ENCODE data around the gene PTPRK. TPM values are rescaled to one million over a fixed set of nuclear protein-coding genes. Genes with fewer than 3 reads are reported as not detected.

PTPRK gene
- polyA plus RNA-seq, 3 donors, result 0.01 TPM; not detected in 2

DNA sequence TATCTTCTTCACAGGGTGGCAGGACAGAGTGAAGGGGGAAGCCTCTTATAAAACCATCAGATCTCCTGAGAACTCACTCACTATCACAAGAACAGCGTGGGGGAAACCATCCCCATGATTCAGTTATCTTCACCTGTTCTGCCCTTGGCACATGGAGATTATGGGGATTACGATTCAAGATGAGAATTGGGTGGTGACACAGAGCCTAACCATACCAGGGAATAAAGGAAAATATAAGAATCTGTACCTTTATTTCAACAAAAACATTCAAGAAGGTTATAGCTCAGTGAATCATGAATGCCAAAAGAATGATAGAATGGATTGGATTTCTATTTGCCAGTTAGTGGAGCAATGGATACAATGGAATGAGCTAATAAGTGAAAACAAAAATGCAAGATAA is 214.4 kb downstream of the PTPRK start:
- H3K36me3 Mint-ChIP-seq, result no peaks in the 10 kb centered on the region
- Histone ChIP-seq H3K4me1 (ENCODE audit: control insufficient read depth in 1 of 2, insufficient read depth in 2 of 2, low read length in 2 of 2) (peaks cover 3 to 4% of the 10 kb centered on the region in 2 donors), H3K9ac (ENCODE audit: insufficient read depth, low read length, poor library complexity, severe bottlenecking) (no peak overlapping the region), H3K9me3 (replicated peaks in 1 of 2; ENCODE audit: control insufficient read depth in 1 of 2, insufficient read depth in 1 of 2, low read length in 2 of 2) (peaks cover 0 to 4% of the 10 kb centered on the region in 2 donors), H3K79me2 (ENCODE audit: insufficient read depth, low read length) (no peaks in the 10 kb centered on the region), H3K4me2 (replicated peaks; ENCODE audit: extremely low read depth, low read length, poor library complexity, severe bottlenecking) (no peak overlapping the region), H3K4me3 (replicated peaks in 1 of 3; ENCODE audit: low read depth in 2 of 3, low read length in 3 of 3) (no peak overlapping the region), H3K27ac (ENCODE audit: low read depth in 1 of 2, low read length in 2 of 2) (no peak overlapping the region), H2AFZ (ENCODE audit: insufficient read depth, low read depth, low read length, poor library complexity, severe bottlenecking) (no peak overlapping the region), H3K27me3 (ENCODE audit: control insufficient read depth in 2 of 2, insufficient read depth in 2 of 2, low read length in 2 of 2) (no peaks in the 10 kb centered on the region), H4K20me1 (ENCODE audit: insufficient read depth, low read length) (no peaks in the 10 kb centered on the region), H3K36me3 (replicated peaks in 1 of 2; ENCODE audit: control insufficient read depth in 1 of 2, insufficient read depth in 2 of 2, low read length in 2 of 2) (no peaks in the 10 kb centered on the region)
- no peaks in the 10 kb centered on the region for H3K27me3 Mint-ChIP-seq (ENCODE audit: low read depth in 3 of 3)
- no CpG with 5 or more reads among the region's 2 CpGs for WGBS (ENCODE audit: insufficient coverage)
- H3K4me1 Mint-ChIP-seq, result peaks cover 29% of the 10 kb centered on the region
- no peak overlapping the region for H3K4me3 Mint-ChIP-seq
- no peak for DNase-seq
- peaks cover 0 to 11% (median 8%) of the 10 kb centered on the region in 7 donors for H3K9me3 Mint-ChIP-seq
- TF ChIP-seq, protein P1, sequence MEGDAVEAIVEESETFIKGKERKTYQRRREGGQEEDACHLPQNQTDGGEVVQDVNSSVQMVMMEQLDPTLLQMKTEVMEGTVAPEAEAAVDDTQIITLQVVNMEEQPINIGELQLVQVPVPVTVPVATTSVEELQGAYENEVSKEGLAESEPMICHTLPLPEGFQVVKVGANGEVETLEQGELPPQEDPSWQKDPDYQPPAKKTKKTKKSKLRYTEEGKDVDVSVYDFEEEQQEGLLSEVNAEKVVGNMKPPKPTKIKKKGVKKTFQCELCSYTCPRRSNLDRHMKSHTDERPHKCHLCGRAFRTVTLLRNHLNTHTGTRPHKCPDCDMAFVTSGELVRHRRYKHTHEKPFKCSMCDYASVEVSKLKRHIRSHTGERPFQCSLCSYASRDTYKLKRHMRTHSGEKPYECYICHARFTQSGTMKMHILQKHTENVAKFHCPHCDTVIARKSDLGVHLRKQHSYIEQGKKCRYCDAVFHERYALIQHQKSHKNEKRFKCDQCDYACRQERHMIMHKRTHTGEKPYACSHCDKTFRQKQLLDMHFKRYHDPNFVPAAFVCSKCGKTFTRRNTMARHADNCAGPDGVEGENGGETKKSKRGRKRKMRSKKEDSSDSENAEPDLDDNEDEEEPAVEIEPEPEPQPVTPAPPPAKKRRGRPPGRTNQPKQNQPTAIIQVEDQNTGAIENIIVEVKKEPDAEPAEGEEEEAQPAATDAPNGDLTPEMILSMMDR (IDR thresholded peaks at IDR 0.05), result no peak
- H3K27ac Mint-ChIP-seq, result no peak overlapping the region
- intact Hi-C loops (cut with micrococcal nuclease), result no loop called here

DNA sequence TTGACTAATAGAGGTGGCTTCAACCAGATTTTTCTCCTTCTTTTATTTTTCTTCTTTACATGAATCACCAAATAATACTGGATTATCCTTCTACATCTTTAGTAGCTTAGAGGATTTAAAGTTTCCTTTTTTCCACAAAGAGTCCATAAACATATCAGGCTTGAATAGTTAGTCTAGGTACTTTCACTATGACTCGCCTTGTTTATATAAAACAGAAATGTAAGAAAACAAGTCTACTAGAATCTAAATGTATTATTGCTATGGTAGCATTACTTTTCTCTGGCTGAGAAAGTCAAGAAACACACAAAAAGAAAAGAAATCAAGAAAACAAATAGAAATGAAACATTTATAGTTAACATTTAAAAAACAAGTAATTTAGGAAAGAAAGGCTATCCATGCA is 215.2 kb downstream of the PTPRK start:
- Histone ChIP-seq H3K27ac (ENCODE audit: low read depth in 1 of 2, low read length in 2 of 2) (no peak overlapping the region), H3K9ac (ENCODE audit: insufficient read depth, low read length, poor library complexity, severe bottlenecking) (no peak overlapping the region), H3K9me3 (replicated peaks in 1 of 2; ENCODE audit: control insufficient read depth in 1 of 2, insufficient read depth in 1 of 2, low read length in 2 of 2) (peaks cover 0 to 4% of the 10 kb centered on the region in 2 donors), H3K27me3 (ENCODE audit: control insufficient read depth in 2 of 2, insufficient read depth in 2 of 2, low read length in 2 of 2) (no peaks in the 10 kb centered on the region), H3K4me2 (replicated peaks; ENCODE audit: extremely low read depth, low read length, poor library complexity, severe bottlenecking) (no peak overlapping the region), H3K36me3 (replicated peaks in 1 of 2; ENCODE audit: control insufficient read depth in 1 of 2, insufficient read depth in 2 of 2, low read length in 2 of 2) (no peaks in the 10 kb centered on the region), H3K4me1 (ENCODE audit: control insufficient read depth in 1 of 2, insufficient read depth in 2 of 2, low read length in 2 of 2) (peaks cover 3 to 4% of the 10 kb centered on the region in 2 donors), H3K4me3 (replicated peaks in 1 of 3; ENCODE audit: low read depth in 2 of 3, low read length in 3 of 3) (no peak overlapping the region), H2AFZ (ENCODE audit: insufficient read depth, low read depth, low read length, poor library complexity, severe bottlenecking) (no peak overlapping the region), H3K79me2 (ENCODE audit: insufficient read depth, low read length) (no peaks in the 10 kb centered on the region), H4K20me1 (ENCODE audit: insufficient read depth, low read length) (no peaks in the 10 kb centered on the region)
- Mint-ChIP-seq H3K4me1 (peaks cover 25% of the 10 kb centered on the region), H3K27me3 (ENCODE audit: low read depth in 3 of 3) (no peaks in the 10 kb centered on the region), H3K27ac (no peak overlapping the region), H3K9me3 (peaks cover 0 to 11% (median 8%) of the 10 kb centered on the region in 7 donors), H3K36me3 (no peaks in the 10 kb centered on the region), H3K4me3 (no peak overlapping the region)
- intact Hi-C loops (cut with micrococcal nuclease), result no loop called here
- DNase-seq, result no peak
- WGBS (ENCODE audit: insufficient coverage), result no CpG with 5 or more reads among the region's 1 CpG
- TF ChIP-seq, protein P1 (IDR thresholded peaks at IDR 0.05), result no peak

All from CD14-positive monocyte (primary cell).